ENCODE results near the gene HOXB1.

HOXB1 gene

DNA sequence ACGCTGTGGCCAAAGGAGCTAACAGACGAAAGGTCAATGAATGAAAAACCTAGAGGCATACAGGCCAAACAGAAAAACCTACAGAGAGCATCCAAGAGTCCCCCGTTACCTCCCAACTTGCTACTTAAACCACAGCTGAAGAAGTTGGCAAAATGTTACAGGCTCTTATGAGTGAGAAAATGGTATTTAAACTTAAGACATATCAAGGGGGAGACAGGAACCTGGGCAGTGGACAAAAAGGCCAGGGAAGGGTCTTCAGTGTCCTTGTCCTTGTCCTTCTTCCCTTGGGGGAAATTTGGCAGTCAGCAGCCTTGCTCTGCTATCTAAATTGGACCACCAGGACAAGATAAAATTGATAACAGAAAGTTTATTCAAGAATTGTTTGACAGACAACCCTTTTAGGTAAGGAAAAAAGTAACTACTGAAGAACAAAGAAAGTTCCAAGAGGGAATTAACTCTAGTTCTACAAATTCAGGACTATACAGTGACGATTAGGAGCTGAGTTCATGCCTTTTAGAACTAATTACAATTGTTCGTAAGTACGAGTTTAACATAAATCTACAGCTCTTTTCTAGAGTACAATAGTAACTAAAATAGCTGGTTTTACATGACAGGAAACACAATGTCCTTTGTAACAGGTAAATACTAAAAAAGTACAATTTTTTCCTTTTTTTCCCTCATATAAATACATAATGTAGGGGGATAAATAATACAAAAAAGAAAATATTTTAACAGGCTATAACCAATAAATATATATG, 17.9 kb upstream of the HOXB1 start:
- FAIRE-seq, result no peak
- DNase-seq (ENCODE audit: insufficient read length, low spot score), result no peak
- TF ChIP-seq, protein P1, sequence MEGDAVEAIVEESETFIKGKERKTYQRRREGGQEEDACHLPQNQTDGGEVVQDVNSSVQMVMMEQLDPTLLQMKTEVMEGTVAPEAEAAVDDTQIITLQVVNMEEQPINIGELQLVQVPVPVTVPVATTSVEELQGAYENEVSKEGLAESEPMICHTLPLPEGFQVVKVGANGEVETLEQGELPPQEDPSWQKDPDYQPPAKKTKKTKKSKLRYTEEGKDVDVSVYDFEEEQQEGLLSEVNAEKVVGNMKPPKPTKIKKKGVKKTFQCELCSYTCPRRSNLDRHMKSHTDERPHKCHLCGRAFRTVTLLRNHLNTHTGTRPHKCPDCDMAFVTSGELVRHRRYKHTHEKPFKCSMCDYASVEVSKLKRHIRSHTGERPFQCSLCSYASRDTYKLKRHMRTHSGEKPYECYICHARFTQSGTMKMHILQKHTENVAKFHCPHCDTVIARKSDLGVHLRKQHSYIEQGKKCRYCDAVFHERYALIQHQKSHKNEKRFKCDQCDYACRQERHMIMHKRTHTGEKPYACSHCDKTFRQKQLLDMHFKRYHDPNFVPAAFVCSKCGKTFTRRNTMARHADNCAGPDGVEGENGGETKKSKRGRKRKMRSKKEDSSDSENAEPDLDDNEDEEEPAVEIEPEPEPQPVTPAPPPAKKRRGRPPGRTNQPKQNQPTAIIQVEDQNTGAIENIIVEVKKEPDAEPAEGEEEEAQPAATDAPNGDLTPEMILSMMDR (IDR thresholded peaks at IDR 0.05; ENCODE audit: insufficient read depth, missing control alignments), result no peak

DNA sequence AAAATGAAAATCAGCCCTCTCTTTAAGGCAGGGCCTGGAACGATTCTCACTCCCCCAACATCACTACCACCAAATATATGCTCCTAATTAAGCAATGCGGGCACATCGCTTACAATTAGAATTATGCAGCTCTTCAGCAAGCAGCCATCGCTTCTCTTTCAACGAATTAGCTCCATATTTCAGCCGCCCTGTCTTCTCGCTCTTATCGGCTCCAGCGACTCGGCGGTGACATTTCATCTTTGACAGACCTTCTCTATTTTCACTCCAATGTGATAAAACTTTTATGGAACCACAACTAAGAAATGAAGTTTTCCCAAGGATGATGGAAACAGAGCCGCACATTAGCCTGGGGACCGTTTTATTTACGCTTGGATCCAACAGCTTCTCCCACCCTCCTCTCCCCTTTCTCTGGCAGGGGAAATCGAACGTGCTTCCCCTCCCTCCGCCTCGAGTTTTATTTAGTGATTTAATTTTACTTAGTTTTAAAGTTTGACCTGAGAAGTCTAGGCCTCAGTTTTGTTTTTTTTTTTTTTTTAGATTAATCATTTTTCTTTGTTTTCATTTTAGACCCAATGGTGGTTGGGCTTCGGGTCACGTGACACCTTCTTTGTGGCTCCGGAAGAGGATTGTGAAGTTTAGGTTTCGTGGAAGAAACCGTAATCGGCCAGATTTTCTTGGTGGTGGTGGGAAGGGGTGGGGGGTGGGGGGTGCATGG, 17.2 kb upstream of the HOXB1 start:
- DNase-seq (ENCODE audit: insufficient read length, low spot score) (no peak), FAIRE-seq (no peak)
- TF ChIP-seq, protein P1 (IDR thresholded peaks at IDR 0.05; ENCODE audit: insufficient read depth, missing control alignments), result no peak

DNA sequence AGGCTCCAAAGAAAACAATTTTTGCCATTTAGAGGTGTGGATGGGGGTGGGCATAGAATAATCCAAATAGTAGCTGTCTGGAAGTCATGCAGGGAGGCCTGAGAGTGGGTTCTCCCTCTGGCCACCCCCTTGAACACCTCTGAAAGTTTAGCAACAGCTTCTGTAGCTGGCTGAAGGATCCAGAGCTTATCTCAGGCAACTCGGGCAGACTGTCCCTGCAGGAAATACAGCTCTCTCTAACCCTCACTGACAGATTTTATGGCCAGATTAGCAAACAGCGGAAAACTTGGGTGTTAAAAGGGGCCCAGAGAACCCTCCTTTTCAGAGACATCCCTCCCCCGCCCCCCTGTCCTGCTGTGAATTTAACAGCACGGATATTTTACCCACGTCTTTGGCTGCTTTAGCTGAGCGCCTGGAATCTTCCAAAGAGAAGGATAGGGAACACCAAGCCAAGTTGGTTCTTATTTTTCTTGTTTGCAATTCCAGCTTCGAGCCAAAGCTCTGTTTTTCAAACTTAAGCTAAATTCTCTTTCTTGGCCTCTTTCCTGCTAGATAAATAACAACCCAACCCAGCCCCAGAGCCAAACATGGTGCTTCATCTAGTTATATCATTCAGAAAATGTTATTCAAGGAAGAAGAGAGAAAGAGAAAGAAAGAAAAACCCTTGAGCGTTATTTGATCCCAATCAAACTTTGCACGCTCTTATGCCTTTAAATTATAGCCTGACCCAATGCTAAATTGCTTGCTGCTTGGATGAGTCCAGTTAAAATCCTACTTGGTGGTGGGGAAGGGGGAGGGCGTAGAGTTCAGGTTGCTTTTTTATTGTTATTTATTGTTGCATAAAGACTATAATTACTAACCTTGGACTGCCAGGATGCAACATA, 16.4 kb upstream of the HOXB1 start:
- no peak for DNase-seq (ENCODE audit: insufficient read length, low spot score)
- FAIRE-seq, result no peak
- TF ChIP-seq, protein P1 (IDR thresholded peaks at IDR 0.05; ENCODE audit: insufficient read depth, missing control alignments), result no peak

DNA sequence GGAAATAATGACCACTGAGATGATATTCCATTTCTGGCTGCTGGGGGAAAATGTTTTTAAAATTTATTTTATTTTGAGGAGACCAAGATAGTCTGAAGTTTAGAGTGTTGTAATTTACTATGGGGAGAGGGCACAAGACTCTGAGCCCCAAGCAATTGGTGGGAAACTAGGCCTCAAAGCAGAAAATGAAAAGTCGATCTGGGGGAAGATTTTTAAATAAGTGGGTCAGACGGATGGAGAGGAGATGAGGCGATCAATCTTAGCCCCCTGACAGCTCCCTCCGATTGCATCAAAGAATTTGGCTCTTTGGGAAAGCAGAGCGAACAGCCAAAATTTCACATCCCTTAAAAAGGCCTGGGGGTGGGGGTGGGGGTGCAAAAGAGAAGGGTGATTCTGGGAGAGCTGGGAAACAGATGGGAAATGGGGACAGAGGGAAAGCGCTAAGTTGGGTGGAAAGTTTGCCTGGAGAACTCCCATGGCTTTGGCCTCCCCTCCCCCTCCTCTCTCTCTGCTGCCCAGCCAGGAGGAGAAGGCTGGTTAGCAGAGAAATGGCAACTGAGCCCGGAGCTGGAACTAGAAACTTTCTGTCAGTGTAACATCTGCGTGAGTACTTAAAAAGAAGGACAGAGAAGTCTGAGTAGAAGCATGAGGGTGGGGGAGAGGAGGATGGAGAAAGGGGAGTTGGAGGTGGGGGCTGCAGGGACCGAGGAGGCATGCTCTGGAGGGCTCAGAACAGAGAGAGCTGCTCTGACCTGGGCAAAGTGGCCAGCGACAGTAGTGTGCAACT, 15.5 kb upstream of the HOXB1 start:
- FAIRE-seq (no peak), DNase-seq (ENCODE audit: insufficient read length, low spot score) (no peak)
- TF ChIP-seq, protein P1 (IDR thresholded peaks at IDR 0.05; ENCODE audit: insufficient read depth, missing control alignments), result no peak

DNA sequence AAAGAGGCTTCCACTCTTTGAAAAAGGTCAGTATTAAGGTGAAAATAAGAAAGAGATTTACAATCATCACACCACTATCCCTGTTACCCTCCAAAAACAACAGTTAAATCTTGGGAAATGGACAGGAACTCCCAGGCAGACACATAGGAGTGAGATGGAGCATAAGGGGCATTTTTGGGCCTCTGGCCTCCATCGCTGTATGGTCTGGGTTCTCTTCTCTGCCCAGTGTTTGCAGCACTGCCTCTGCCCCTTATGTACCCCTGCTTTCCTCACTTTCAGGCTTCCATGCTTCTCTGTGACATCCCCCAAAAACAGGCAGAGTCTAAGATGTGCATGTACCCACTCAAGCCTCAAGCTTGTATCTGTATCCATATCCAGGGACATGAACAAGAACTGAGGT, 14.7 kb upstream of the HOXB1 start:
- no peak for DNase-seq (ENCODE audit: insufficient read length, low spot score)
- no peak for FAIRE-seq
- TF ChIP-seq, protein P1 (IDR thresholded peaks at IDR 0.05; ENCODE audit: insufficient read depth, missing control alignments), result no peak

DNA sequence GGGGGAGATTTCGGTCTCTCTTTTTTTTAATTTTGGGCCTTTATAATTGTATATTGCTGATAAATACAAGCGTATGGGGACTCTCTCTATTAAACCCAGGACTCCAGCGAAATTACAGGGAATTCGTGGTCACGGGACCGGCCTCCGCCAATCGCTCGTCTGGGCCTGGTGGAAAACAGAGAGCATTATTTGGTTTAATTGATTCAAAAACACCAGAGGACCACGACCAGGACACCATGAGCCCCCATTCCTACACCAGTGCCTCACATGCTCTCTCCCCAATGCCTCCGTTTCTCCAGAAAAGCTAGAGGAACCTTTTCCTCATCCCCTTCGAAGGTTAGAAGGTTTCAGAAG, 14.2 kb upstream of the HOXB1 start, which contains the start of gene HOXB2:
TSS of gene HOXB2 (minus strand) at position 88 of the 354 bp plus-strand sequence. CDS start 198 bp downstream, outside the sequence.
- DNase-seq (ENCODE audit: insufficient read length, low spot score) (no peak), FAIRE-seq (no peak)
- TF ChIP-seq, protein P1 (IDR thresholded peaks at IDR 0.05; ENCODE audit: insufficient read depth, missing control alignments), result no peak
